Dermis blood vessel endothelial cell (primary cell): ENCODE data around the gene PTPRK. TPM values are rescaled to one million over a fixed set of nuclear protein-coding genes. Genes with fewer than 3 reads are reported as not detected.
"Not testable (repeated sequence)": the region's sequence is repeated elsewhere in the genome, so short reads cannot be mapped to it uniquely, and the experiment has no call there.

Experiments
- DNase-seq: peaks from one replicate; pipeline ENCODE4 v3.0.0; 2010
- total RNA-seq: library from RNA; depleted of rRNA; stranded (reverse); fragments of >200 nt; gene quantifications from 2 replicates; pipeline ENCODE4 v1.2.3, GENCODE V29; 2014

Gene PTPRK
- total RNA-seq, 1 donor from 2014 or later, result 104 TPM

DNA sequence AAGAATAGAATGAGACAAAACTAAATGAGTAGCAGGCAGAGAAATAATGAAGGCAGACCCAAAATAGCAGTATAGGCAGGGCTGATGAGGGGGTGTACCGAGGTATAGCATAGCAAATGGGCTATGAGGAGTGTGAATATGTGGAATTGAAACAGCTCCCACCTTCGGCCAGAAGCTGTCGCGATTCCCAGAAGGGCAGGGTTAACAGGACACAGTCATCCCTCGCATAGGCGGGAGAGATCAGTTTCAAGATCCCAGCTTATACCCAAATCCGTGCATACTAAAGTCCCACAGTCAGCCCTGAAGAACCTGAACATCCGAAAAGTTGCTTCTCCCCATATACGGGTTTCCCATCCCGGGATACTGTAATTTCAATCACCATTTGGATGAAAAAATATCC lies 82.7 kb downstream of the PTPRK start:
- no peak for DNase-seq

DNA sequence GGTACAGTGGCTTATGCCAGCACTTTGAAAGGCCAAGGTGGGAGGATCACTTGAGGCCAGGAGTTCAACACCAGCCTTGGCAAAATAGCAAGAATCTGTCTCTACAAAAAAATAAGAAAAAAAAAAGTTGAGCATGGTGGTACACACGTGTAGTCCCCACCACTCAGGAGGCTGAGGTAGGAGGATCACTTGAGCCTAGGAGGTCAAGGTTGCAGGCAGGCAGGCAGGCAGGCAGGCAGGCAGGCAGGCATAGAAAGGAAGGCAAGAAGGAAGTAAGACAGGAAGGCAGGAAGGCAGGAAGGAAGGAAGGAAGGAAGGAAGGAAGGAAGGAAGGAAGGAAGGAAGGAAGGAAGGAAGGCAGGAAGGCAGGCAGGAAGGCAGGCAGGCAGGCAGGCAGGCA lies 85.6 kb downstream of the PTPRK start:
- not testable (repeated sequence) for DNase-seq

- DNase-seq, result peak; percentile 34
Observed at GRCh38 chr6:128432394-128432793, 88.0 kb downstream of the PTPRK start.

GRCh38 chr6:128427139-128427538 lies 93.3 kb downstream of the PTPRK start:
- DNase-seq, result no peak

GRCh38 chr6:128425856-128426255 lies 94.5 kb downstream of the PTPRK start:
- DNase-seq, result no peak

DNA sequence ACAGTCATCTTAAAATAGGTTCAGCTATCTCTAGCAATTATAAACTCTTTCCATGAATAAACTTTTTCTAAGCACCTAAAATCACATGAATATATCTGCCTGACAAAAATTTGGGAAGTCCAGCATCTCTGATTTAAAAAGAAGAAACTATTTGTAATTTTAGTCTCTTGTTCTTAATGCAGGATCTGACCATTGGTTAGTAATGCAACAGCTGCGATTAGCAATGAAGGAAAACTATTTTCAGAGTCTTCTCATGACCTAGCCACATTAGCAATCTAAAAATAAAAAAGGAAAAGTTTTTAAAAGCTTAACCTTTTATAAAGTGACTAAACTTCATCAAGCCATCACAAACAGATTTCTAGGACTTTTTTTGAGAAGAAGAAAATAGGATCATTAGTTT lies 97.5 kb downstream of the PTPRK start:
- no peak for DNase-seq

DNA sequence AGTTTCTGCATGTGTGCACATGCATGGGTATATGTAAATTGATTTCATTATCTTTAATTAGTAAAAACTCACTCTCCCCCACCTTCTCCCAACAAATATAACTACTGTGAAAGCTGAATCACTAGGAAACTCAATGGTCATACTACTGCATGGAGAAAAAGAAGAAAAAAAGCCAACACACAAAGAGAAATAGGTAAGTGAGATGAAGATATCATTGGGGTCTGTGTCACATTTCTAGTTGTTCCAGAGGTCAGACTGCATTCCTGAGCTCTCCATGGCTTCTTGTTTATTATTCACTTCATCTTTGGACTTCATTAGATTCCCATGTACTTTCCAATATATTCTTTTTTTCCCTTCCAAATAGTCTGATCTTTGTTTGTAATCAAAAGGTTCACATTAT lies 98.2 kb downstream of the PTPRK start:
- no peak for DNase-seq

GRCh38 chr6:128421788-128422187 lies 98.6 kb downstream of the PTPRK start:
- no peak for DNase-seq

GRCh38 chr6:128417698-128418097 lies 102.7 kb downstream of the PTPRK start:
- no peak for DNase-seq

DNA sequence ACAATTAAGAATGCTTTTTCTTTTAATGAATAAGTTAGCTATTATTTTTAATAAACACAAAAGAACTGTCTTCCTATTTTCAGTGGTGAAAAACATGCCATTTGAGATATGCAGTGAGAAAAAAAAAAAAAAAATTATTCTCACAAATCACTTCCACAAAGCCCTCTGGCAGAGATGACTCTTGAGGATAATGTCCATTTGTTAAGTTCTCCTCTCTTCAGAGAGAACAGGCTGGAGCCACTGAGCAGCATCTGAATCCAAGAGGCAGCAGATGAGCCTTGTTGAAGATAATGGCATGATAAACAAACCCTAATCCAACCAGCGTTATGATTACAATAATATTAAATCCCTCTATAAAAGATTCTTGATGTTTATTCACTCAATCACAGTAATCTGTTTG lies 105.0 kb downstream of the PTPRK start:
- DNase-seq, result no peak

DNA sequence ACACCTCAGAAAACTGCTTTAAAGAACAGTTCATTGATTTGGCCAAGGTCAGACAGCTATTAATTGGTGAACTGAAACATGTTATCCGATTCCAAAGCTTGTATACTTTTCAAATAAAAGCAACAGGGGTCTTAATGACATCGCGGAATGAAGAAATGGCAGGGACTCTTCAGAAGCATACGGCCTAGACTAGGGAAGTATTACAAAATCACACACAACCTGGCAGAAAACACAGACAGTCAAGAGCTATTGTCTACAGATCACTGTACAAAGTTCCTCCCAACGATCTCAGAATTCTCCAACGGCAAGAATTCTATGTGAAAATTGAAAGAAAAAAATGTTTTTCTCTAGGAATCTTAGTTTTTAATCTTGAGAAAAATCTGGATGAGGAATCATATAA lies 105.5 kb downstream of the PTPRK start:
- DNase-seq, result no peak

DNA sequence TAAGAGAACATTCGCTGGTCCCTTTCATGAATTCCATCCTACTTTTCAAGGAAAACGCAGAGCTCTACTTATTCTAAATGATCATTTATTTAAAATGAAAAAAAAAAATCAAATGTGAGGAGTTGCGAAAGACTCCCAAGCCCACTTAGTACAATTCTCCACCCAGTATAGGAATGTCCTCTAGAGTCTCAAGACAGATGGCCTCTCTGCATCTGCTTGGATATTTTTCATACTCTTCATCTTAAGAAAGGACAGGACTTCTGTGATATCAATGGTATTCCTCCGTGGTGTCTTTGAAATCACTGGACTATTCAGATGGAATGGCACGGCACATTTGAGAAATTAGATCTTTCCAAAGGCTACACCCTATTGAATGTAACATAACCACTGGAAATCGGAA lies 107.1 kb downstream of the PTPRK start:
- DNase-seq, result no peak

DNA sequence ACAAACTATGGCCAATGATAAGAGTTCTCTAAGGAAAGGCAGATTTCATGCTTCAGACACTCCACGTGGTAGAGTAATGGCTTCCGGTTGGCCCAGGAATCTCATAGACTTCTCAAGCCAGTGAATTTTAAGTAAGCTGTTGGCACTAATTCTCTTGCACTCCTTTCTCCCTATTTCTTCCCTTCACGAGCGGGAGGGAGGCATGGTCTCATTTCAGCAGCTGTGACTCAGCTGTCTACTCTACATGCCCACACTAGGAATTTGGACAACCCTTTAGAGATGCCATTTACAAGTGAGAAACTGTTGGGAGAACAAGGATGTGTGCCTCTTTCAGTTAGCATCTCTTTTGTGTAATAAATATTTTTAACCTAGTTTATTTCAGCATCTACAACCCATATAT lies 107.7 kb downstream of the PTPRK start:
- DNase-seq, result no peak

DNA sequence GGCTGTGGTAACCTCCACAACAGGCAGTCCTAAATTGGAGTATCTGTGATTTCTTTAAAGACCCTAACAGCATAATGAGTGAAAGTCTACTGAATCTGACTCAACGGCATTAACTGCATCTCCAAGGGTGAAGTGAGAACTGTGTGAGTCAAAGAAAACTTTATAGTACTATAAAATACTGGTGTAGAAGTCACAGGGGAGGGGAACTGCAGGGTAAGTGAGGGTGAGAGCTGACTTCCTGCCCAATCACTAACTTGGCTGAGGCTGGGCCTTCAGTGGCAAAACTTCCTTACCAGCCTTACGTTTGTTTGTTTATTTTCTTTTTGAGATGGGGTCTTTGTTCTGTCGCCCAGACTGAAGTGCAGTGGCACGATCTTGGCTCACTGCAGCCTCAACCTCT lies 109.8 kb downstream of the PTPRK start:
- DNase-seq, result peak; percentile 23

GRCh38 chr6:128409003-128409402 lies 111.4 kb downstream of the PTPRK start:
- no peak for DNase-seq

GRCh38 chr6:128406453-128406852 lies 113.9 kb downstream of the PTPRK start:
- no peak for DNase-seq

DNA sequence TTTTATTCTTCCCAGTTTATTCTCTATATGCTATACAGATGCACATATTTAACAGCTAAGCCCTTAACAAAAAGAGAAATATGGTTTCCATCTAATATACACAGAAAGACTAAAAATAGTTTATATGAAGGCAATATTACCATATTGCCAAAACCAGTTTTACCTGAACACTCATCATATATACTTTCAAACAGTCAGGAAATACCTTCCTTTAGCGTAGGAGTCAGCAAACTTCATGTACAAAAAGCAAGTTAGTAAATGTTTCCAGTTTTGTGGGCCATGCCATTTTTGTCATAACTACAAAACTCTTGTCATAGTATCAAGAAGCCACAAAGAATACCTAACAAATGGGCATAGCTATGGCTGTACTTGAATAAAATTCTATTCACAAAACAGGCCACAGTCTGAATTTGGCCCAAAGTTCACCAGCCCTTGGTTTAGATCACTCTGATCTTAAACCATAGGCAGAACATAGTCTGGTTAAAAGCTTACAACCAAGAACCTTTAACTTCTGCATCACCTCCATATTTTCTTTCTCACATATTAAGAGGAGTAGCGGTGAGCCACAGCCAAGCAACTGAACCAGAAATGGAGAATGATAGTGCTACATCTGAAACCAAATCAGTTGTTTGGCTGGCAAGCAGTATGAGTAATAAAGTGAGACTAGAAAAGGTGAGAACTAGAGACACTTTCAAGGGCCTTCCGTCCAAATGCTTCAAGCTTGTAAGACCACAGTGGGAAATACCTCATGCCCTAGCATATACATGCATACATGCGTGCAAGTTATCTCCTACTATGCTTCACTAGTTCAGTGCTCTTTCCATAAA lies 116.6 kb downstream of the PTPRK start:
- DNase-seq, result no peak

DNA sequence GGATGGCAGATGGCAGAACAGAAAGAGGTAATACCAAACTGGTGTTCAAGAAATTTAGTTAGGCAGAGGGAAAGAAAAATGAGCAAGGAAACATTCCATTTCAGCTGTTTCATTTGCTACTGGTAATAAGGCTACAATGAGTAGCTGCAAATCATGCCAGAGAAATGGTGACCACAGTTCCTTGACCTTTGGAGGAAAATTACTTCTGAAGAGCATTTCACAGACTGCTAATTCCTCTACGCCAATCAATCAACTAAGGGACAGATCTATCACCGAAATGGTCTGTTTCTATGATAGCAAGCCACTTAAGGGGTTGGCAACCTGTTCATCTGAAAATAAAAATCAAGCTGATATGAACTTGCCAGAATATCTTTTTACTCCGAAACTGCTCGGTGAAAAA lies 119.5 kb downstream of the PTPRK start:
- no peak for DNase-seq

GRCh38 chr6:128397996-128398395 lies 122.4 kb downstream of the PTPRK start:
- DNase-seq, result no peak

GRCh38 chr6:128395596-128395995 lies 124.8 kb downstream of the PTPRK start:
- peak; percentile 33 for DNase-seq

GRCh38 chr6:128395188-128395587 lies 125.2 kb downstream of the PTPRK start:
- DNase-seq, result no peak

DNA sequence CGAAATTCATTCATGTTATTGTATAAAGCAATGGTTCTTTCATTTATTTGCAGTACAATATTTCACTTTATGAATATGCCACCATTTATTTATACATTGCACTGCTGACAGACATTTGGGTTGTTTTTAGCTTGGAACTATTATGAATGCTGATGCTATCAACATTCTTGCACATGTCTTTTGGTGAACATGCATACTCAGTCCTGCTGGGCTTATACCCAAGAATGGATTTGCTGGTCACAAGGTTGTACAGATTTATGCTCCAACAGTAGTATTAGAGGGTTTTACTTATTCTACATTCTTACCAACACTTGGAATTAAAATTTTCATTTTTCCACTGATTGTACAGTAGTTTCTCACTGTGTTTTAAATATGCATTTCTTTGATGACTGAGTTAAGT lies 126.2 kb downstream of the PTPRK start:
- no peak for DNase-seq

DNA sequence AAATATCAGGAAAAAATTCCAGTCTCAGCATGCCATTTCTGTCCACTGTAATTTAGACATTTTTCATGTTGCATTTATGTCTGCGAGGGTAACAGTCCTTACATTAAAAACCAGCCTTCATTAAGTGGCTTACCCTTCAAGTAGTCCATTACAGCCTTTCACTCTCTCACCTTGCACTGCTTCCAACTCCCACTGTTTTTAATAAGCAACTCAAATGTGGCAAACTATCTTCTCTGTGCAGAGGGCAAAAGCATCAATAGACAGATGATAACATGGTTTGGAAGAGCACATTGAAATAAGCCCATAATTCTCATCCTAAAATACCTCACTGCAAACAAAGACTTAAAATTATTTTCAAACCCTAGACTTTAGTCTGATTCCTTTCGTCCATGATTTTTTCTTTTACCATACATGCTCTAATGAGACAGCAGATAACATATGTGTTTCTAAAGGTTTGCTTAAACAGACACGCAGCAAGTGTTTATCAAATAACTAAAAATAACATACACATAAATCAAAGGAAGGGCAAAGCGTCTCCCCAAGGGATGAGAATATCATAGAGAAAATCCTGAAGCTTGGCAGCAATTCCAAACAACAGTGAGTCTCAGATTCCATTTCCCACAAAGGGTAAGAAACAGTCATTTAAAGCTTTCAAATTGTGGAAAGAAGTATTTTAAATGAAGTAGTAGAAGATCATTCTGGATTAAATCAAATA lies 130.4 kb downstream of the PTPRK start:
- no peak for DNase-seq

GRCh38 chr6:128388380-128388779 lies 132.0 kb downstream of the PTPRK start:
- no peak for DNase-seq
